Pancreas (tissue), 10 donors: ENCODE results near the gene LOX. TPM values are rescaled to one million over a fixed set of nuclear protein-coding genes. Genes with fewer than 3 reads are reported as not detected.
"Not testable (repeated sequence)": the region's sequence is repeated elsewhere in the genome, so short reads cannot be mapped to it uniquely, and the experiment has no call there.

Experiments used
- ATAC-seq, 4 donors: fragments of 200-7000 bp; cut with Tn5 transposase; one replicate each; pipeline versions ENCODE4 v1.8.0 to v1.9.1; 2020; ENCODE audit warnings: mild to moderate bottlenecking in 4 of 4, moderate library complexity in 4 of 4
- DNase-seq, 6 donors: peaks; one replicate each; pipeline ENCODE4 v3.0.0-alpha.2; 2020
- FAIRE-seq: peaks from 2 replicates; lab custom pipeline; 2012; peaks lifted over from hg19 to GRCh38; lab: Jason Lieb, UNC
- H3K27ac ChIP-seq, 4 donors: fragments of 200-600 bp; sonication (generic); 1 replicate in 3 of 4; 2 replicates in 1 of 4; pipeline versions ENCODE4 v1.5.0 to v1.8.0; 2020
- H3K27me3 ChIP-seq, 4 donors: fragments of 200-600 bp; one replicate each; pipeline ENCODE4 v1.8.0; 2021
- H3K36me3 ChIP-seq, 3 donors: fragments of 200-600 bp; sonication (generic) in 1 of 3; one replicate each; pipeline versions ENCODE4 v1.5.0 to v1.8.0; 2020 to 2021
- H3K4me1 ChIP-seq, 3 donors: fragments of 200-600 bp; one replicate each; pipeline ENCODE4 v1.8.0; 2021
- H3K4me3 ChIP-seq, 4 donors: fragments of 200-600 bp; sonication (generic) in 2 of 4; one replicate each; pipeline versions ENCODE4 v1.5.0 to v1.8.0; 2020 to 2021
- H3K9me3 ChIP-seq, 4 donors: fragments of 200-600 bp; one replicate each; pipeline ENCODE4 v1.8.0; 2021
- CTCF ChIP-seq, 4 donors: fragments of 200-600 bp; sonication (generic) in 3 of 4; IDR thresholded peaks; one replicate each; pipeline versions ENCODE4 v1.5.0 to v1.8.0; 2021; ENCODE audit warnings: antibody characterized with exemption in 4 of 4
- WGBS, 2 donors: extraction: QIAGEN DNeasy Blood & Tissue Kit; methylation state at CpG; one replicate each; pipeline ENCODE4 v1.1.7; 2013; 5-methylcytosine and 5-hydroxymethylcytosine counted together
- intact Hi-C, 3 donors: fragments of 100-400 bp; cut with DNase I; formaldehyde crosslinking; loops; one replicate each; pipeline versions ENCODE4 v1.11.1 to v1.14.2; 2022
- polyA plus RNA-seq, 2 donors: library from polyadenylated mRNA; stranded (reverse); fragments of 200-250 nt; gene quantifications; one replicate each; pipeline ENCODE4 v1.2.3, GENCODE V29; 2013
- total RNA-seq, 6 donors: library from RNA; stranded (reverse); fragmentation: NEBNext Ultra II Directional in 4 of 6; extraction: Animal tissue kit (Norgen Biotek cat#: 25700) in 4 of 6; gene quantifications; one replicate each; pipeline versions ENCODE4 v1.2.1 to v1.2.4, GENCODE V29; 2021 to 2023
- donor health status: healthy with polysubstance abuse.
- donor health status: DM: no; HTN: no; CAD: no; lungs with moderate emphysema.
- donor health status: DM: no; HTN: no; CAD: no.
- donor health status: control.
- donor health status: control.
- donor health status: Bipolar disorder and iron deficiency.
- donor health status: DM: yes; HTN: yes; CAD: no.
- donor health status: DM: no; HTN: no; CAD: no.
- donor health status: DM: no; HTN: no; CAD: no.
- donor health status: DM: yes; HTN: yes; CAD: no.

LOX gene
- total and polyA plus RNA-seq, 8 donors, result 0.65 to 14.8 (median 2.6) TPM

GRCh38 chr5:122099060-122099790 is 21.2 kb upstream of the LOX start:
- Histone ChIP-seq H3K4me3 (no peak overlapping the region), H3K27ac (no peak overlapping the region), H3K27me3 (no peaks in the 10 kb centered on the region), H3K9me3 (no peaks in the 10 kb centered on the region), H3K36me3 (no peaks in the 10 kb centered on the region), H3K4me1 (no peaks in the 10 kb centered on the region)
- intact Hi-C loops, result no loop called here
- FAIRE-seq (no peak), DNase-seq (no peak), ATAC-seq (no peak)
- 72 to 80% methylated on average over 6 of the region's 6 CpGs for WGBS, 2 donors
- TF ChIP-seq CTCF (IDR thresholded peaks at IDR 0.05), result no peak

GRCh38 chr5:122097391-122097790 is 19.3 kb upstream of the LOX start:
- no peaks in the 10 kb centered on the region for H3K9me3 ChIP-seq
- no peak for TF ChIP-seq CTCF (IDR thresholded peaks at IDR 0.05)
- FAIRE-seq (no peak), ATAC-seq (no peak), DNase-seq (no peak)
- no peak overlapping the region for H3K27ac ChIP-seq
- H3K36me3 ChIP-seq, result no peaks in the 10 kb centered on the region
- H3K27me3 ChIP-seq, result no peaks in the 10 kb centered on the region
- 59 to 78% methylated on average over 1 of the region's 1 CpG for WGBS, 2 donors
- no peak overlapping the region for H3K4me3 ChIP-seq
- intact Hi-C loops, result no loop called here
- H3K4me1 ChIP-seq, result no peaks in the 10 kb centered on the region

GRCh38 chr5:122095158-122095557 is 17.1 kb upstream of the LOX start:
- no peak for FAIRE-seq
- Histone ChIP-seq H3K4me1 (no peaks in the 10 kb centered on the region), H3K4me3 (no peak overlapping the region), H3K9me3 (no peaks in the 10 kb centered on the region), H3K27ac (no peak overlapping the region), H3K36me3 (no peaks in the 10 kb centered on the region), H3K27me3 (no peaks in the 10 kb centered on the region)
- WGBS, 2 donors, result 51 to 66% methylated on average over 3 of the region's 3 CpGs
- DNase-seq, result no peak
- intact Hi-C loops, result no loop called here
- no peak for ATAC-seq
- no peak for TF ChIP-seq CTCF (IDR thresholded peaks at IDR 0.05)

GRCh38 chr5:122094251-122094650 is 16.2 kb upstream of the LOX start:
- H3K9me3 ChIP-seq, H3K36me3 ChIP-seq, DNase-seq, ATAC-seq, FAIRE-seq, H3K4me1 ChIP-seq, intact Hi-C loops, H3K27ac ChIP-seq, H3K27me3 ChIP-seq, H3K4me3 ChIP-seq: not testable (repeated sequence)
- WGBS, 2 donors, result 74 to 80% methylated on average over 5 of the region's 5 CpGs

- no peak for TF ChIP-seq CTCF (IDR thresholded peaks at IDR 0.05)
- no peaks in the 10 kb centered on the region for H3K4me1 ChIP-seq
- ATAC-seq (peak in 1 of 4 donors; percentile 29), DNase-seq (no peak), FAIRE-seq (no peak)
- no peaks in the 10 kb centered on the region for H3K27me3 ChIP-seq
- no peak overlapping the region for H3K27ac ChIP-seq
- H3K9me3 ChIP-seq, result no peaks in the 10 kb centered on the region
- H3K4me3 ChIP-seq, result no peak overlapping the region
- 81 to 82% methylated on average over 7 of the region's 7 CpGs for WGBS, 2 donors
- intact Hi-C loops, result no loop called here
- no peaks in the 10 kb centered on the region for H3K36me3 ChIP-seq
These were observed 15.5 kb upstream of the LOX start for GRCh38 chr5:122093415-122094180.
